Measurements from ENCODE around the gene ITGB1. TPM values are rescaled to one million over a fixed set of nuclear protein-coding genes. Genes with fewer than 3 reads are reported as not detected.

The ITGB1 gene
- total and polyA plus RNA-seq, 2 of the 8 experiments (the other 6 are each of a cell fraction or from before 2014, with no cell fraction given): 82.7 to 321 TPM

- Histone ChIP-seq H3K18ac (ENCODE audit: extremely low read depth, low read length) (peak overlapping the region; percentile 96; the same call in 1 of the 2 replicates), H4K20me1 (replicated peaks in 1 of 2; ENCODE audit: control insufficient read depth in 1 of 2, insufficient read depth in 2 of 2, low read length in 2 of 2) (peaks cover 0 to 2% of the 10 kb centered on the region in 2 experiments), H3K79me2 (ENCODE audit: control insufficient read depth in 1 of 2, insufficient read depth in 2 of 2, low read length in 2 of 2) (peaks cover 22 to 50% of the 10 kb centered on the region in 2 experiments), H2BK15ac (ENCODE audit: low read length) (peak overlapping the region; percentile 48; the same call in 1 of the 2 replicates), H2BK12ac (ENCODE audit: low read depth, low read length) (no peak overlapping the region; the same call in 1 of the 2 replicates), H2BK20ac (ENCODE audit: low read length) (no peak overlapping the region), H3K4me2 (ENCODE audit: insufficient read depth in 1 of 2, low read depth in 2 of 2, low read length in 2 of 2) (peak overlapping the region; percentile 95 to 97), H3K23me2 (ENCODE audit: low read depth, low read length) (peaks cover 7% of the 10 kb centered on the region), H3K14ac (ENCODE audit: insufficient read length) (no peak overlapping the region), H3K4me3 (ENCODE audit: extremely low read depth in 1 of 4, insufficient read depth in 2 of 4, low read depth in 3 of 4, low read length in 4 of 4) (peak overlapping the region; percentile 84 to 95 (median 88)), H2AK5ac (ENCODE audit: low read depth, low read length) (peak overlapping the region; percentile 97), H4K5ac (ENCODE audit: insufficient read length, low read depth, low read length) (peak overlapping the region; percentile 94), H3K9ac (replicated peaks in 1 of 4; ENCODE audit: extremely low read depth in 1 of 4, low read depth in 3 of 4, low read length in 3 of 4) (peak overlapping the region; percentile 36 to 95 (median 90)), H3K4ac (replicated peaks; ENCODE audit: insufficient read length, low read depth, low read length) (peak overlapping the region; percentile 98), H3K27ac (ENCODE audit: low read depth, low read length) (peak overlapping the region; percentile 97), H3K4me1 (replicated peaks in 1 of 4; ENCODE audit: control insufficient read depth in 3 of 4, insufficient read depth in 4 of 4, low read length in 3 of 4) (peaks cover 4 to 22% (median 10%) of the 10 kb centered on the region in 4 experiments; a peak in 5 of 7 replicates), H2AFZ (ENCODE audit: low read length) (no peak overlapping the region), H2BK120ac (replicated peaks; ENCODE audit: low read depth, low read length) (peak overlapping the region; percentile 83), H4K91ac (replicated peaks; ENCODE audit: insufficient read length, low read length) (peak overlapping the region; percentile 98), H3K27me3 (replicated peaks in 1 of 4; ENCODE audit: control insufficient read depth in 3 of 4, extremely low read depth in 1 of 4, insufficient read depth in 3 of 4, low read length in 3 of 4) (no peaks in the 10 kb centered on the region), H3K36me3 (ENCODE audit: control insufficient read depth in 2 of 4, insufficient read depth in 4 of 4, low read length in 3 of 4) (no peaks in the 10 kb centered on the region), H3K9me3 (ENCODE audit: insufficient read depth in 2 of 2, low read depth in 1 of 2, low read length in 1 of 2) (no peaks in the 10 kb centered on the region), H3K23ac (ENCODE audit: insufficient read length) (no peak overlapping the region), H2BK5ac (ENCODE audit: low read depth, low read length) (peak overlapping the region; percentile 98), H4K8ac (ENCODE audit: extremely low read depth, insufficient read depth, low read length) (no peak overlapping the region), H3K56ac (replicated peaks; ENCODE audit: insufficient read length, low read depth, low read length) (peak overlapping the region; percentile 97), H3K79me1 (ENCODE audit: low read depth, low read length) (no peaks in the 10 kb centered on the region)
- 41% methylated on average over 10 of the region's 10 CpGs; no CpG with 5 or more reads in 1 of the 2 experiments for WGBS, 2 experiments (ENCODE audit: extremely low coverage in 1 of 2, insufficient coverage in 1 of 2, insufficient read length in 1 of 2, insufficient replicate concordance in 2 of 2, low coverage in 1 of 2, low lambda C conversion rate in 2 of 2, missing lambda C conversion rate in 1 of 2)
- TF ChIP-seq SP1 (IDR thresholded peaks at IDR 0.05; ENCODE audit: low read depth, low read length): no peak
- no peak; the same call in 1 of the 2 replicates for TF ChIP-seq CHD1 (IDR thresholded peaks at IDR 0.05; ENCODE audit: low read depth, low read length)
- no peak for TF ChIP-seq ATF2 (IDR thresholded peaks at IDR 0.05; ENCODE audit: low read length)
- no peak for TF ChIP-seq KDM1A (IDR thresholded peaks at IDR 0.05; ENCODE audit: borderline replicate concordance, low read length)
- TF ChIP-seq HDAC6 (IDR thresholded peaks at IDR 0.05; ENCODE audit: low read depth, low read length): no peak
- no peak for TF ChIP-seq PHF8 (conservative IDR thresholded peaks at IDR 0.05; ENCODE audit: low read depth, low read length)
- TF ChIP-seq TBP (IDR thresholded peaks at IDR 0.05; ENCODE audit: low read depth, low read length): no peak
- POLR2A ChIA-PET (ENCODE audit: partially characterized antibody): interaction anchor here (0.7 to 4.8 kb wide), 9 partner anchors 8 to 702 kb away, joined by 3 to 26 read pairs (median 4); no protein-coding TSS in a partner anchor
- DNase-seq (ENCODE audit: low read depth in 1 of 2, low spot score in 2 of 2): no peak
- CTCF ChIA-PET (ENCODE audit: partially characterized antibody): interaction anchor here (1.8 kb wide), 1 partner anchor 50 kb away, joined by 5 read pairs; no protein-coding TSS in a partner anchor
- FAIRE-seq: no peak
Measured at GRCh38 chr10:32959006-32959920, 1.2 kb upstream of the ITGB1 start.

Data from H1 (cell line).